ENCODE results near the gene CACNA1D. TPM values are rescaled to one million over a fixed set of nuclear protein-coding genes. Genes with fewer than 3 reads are reported as not detected.

Gene CACNA1D
- total and polyA plus RNA-seq, 9 of the 15 experiments (the other 6 are each of a cell fraction or from before 2014, with no cell fraction given), result 0.29 TPM; not detected in 8

DNA sequence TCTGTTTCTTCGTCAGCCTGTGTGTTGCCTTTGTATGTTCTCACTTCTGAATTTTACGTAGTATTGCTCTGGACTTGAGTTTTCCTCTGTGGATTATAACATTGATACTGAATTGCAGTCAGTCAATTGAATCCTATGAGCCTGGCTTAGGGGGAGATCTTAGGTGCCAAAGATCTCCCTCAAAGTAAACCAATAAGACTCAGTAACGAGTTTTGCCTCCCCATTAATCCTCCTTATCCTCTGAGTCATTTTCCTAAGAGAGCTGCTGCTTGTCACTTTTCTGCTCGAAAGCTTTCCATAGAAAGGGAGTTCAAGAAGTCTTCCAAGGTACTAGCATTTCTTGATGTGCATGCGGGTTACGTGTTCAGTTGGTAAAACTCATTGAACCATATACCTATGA, 225.4 kb downstream of the CACNA1D start:
- 4% methylated on average over 6 of the region's 6 CpGs for WGBS (ENCODE audit: insufficient coverage, low coverage, missing lambda C conversion rate)
- in situ Hi-C loops (cut with MboI), result loop anchor here (10.0 kb wide), 2 partner anchors 345 to 405 kb away; no protein-coding TSS in a partner anchor

GRCh38 chr3:53721187-53722119, 227.0 kb downstream of the CACNA1D start:
- Histone ChIP-seq H3K4me3 (no peak overlapping the region), H3K4me1 (replicated peaks in 1 of 2; ENCODE audit: control insufficient read depth in 2 of 2, insufficient read depth in 2 of 2, low read length in 2 of 2) (no peaks in the 10 kb centered on the region; a peak in 1 of 5 replicates), H3K9me1 (ENCODE audit: control insufficient read depth, insufficient read depth, low read length) (no peaks in the 10 kb centered on the region), H3K4me2 (ENCODE audit: insufficient read depth, low read length) (no peak overlapping the region), H3K36me3 (ENCODE audit: control insufficient read depth, insufficient read depth, low read length) (no peaks in the 10 kb centered on the region), H3K27ac (ENCODE audit: extremely low read depth, low read depth, low read length) (no peak overlapping the region), H3K9me3 (replicated peaks; ENCODE audit: control insufficient read depth, insufficient read depth, low read depth, low read length) (no peaks in the 10 kb centered on the region), H4K20me1 (replicated peaks; ENCODE audit: control insufficient read depth, insufficient read depth, low read length) (no peaks in the 10 kb centered on the region), H3K9ac (ENCODE audit: insufficient read depth in 1 of 2, low read depth in 2 of 2, low read length in 2 of 2) (no peak overlapping the region), H2AFZ (ENCODE audit: low read depth, low read length) (no peak overlapping the region), H3K27me3 (ENCODE audit: control insufficient read depth in 2 of 2, insufficient read depth in 2 of 2, low read length in 2 of 2) (peaks cover 4 to 35% of the 10 kb centered on the region in 2 experiments; a peak in 3 of 5 replicates), H3K79me2 (ENCODE audit: control insufficient read depth, insufficient read depth, low read length) (no peaks in the 10 kb centered on the region)
- no TSS peak for BruUV-seq (replicated peaks)
- ATAC-seq (no peak), FAIRE-seq (no peak), DNase-seq (ENCODE audit: extremely low read depth in 1 of 4, low spot score in 3 of 4) (no peak)
- intact Hi-C loops (cut with micrococcal nuclease) (no loop called here), in situ Hi-C loops (cut with MboI) (no loop called here)
- 0% methylated on average over 5 of the region's 6 CpGs for WGBS (ENCODE audit: insufficient coverage, low coverage, missing lambda C conversion rate)
- ChIA-PET CTCF (ENCODE audit: low intra/inter-chr PET ratio) (no interaction called here), POLR2A (no interaction called here)
- TF ChIP-seq NFXL1 (CRISPR knock-in tag; IDR thresholded peaks at IDR 0.05), result no peak
- TF ChIP-seq, protein P1, sequence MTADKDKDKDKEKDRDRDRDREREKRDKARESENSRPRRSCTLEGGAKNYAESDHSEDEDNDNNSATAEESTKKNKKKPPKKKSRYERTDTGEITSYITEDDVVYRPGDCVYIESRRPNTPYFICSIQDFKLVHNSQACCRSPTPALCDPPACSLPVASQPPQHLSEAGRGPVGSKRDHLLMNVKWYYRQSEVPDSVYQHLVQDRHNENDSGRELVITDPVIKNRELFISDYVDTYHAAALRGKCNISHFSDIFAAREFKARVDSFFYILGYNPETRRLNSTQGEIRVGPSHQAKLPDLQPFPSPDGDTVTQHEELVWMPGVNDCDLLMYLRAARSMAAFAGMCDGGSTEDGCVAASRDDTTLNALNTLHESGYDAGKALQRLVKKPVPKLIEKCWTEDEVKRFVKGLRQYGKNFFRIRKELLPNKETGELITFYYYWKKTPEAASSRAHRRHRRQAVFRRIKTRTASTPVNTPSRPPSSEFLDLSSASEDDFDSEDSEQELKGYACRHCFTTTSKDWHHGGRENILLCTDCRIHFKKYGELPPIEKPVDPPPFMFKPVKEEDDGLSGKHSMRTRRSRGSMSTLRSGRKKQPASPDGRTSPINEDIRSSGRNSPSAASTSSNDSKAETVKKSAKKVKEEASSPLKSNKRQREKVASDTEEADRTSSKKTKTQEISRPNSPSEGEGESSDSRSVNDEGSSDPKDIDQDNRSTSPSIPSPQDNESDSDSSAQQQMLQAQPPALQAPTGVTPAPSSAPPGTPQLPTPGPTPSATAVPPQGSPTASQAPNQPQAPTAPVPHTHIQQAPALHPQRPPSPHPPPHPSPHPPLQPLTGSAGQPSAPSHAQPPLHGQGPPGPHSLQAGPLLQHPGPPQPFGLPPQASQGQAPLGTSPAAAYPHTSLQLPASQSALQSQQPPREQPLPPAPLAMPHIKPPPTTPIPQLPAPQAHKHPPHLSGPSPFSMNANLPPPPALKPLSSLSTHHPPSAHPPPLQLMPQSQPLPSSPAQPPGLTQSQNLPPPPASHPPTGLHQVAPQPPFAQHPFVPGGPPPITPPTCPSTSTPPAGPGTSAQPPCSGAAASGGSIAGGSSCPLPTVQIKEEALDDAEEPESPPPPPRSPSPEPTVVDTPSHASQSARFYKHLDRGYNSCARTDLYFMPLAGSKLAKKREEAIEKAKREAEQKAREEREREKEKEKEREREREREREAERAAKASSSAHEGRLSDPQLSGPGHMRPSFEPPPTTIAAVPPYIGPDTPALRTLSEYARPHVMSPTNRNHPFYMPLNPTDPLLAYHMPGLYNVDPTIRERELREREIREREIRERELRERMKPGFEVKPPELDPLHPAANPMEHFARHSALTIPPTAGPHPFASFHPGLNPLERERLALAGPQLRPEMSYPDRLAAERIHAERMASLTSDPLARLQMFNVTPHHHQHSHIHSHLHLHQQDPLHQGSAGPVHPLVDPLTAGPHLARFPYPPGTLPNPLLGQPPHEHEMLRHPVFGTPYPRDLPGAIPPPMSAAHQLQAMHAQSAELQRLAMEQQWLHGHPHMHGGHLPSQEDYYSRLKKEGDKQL (CRISPR knock-in tag; IDR thresholded peaks at IDR 0.05; ENCODE audit: borderline replicate concordance), result no peak
- no peak for TF ChIP-seq NFIX (CRISPR knock-in tag; IDR thresholded peaks at IDR 0.05; ENCODE audit: low read depth)
- no peak for TF ChIP-seq ZNF175 (CRISPR knock-in tag; IDR thresholded peaks at IDR 0.05; ENCODE audit: low read depth)
- no peak for TF ChIP-seq CREM (IDR thresholded peaks at IDR 0.05; ENCODE audit: low read depth)
- no peak for TF ChIP-seq RCOR1 (IDR thresholded peaks at IDR 0.05; ENCODE audit: borderline replicate concordance in 1 of 2, low read depth in 2 of 2, low read length in 2 of 2)

More for the DNA sequence above, 225.4 kb downstream of the CACNA1D start:
- POLR2A ChIA-PET, result no interaction called here
- Histone ChIP-seq H3K27me3 (ENCODE audit: control insufficient read depth in 2 of 2, insufficient read depth in 2 of 2, low read length in 2 of 2) (peaks cover 4 to 41% of the 10 kb centered on the region in 2 experiments; a peak in 3 of 5 replicates), H3K36me3 (ENCODE audit: control insufficient read depth, insufficient read depth, low read length) (no peaks in the 10 kb centered on the region), H3K9me3 (replicated peaks; ENCODE audit: control insufficient read depth, insufficient read depth, low read depth, low read length) (no peaks in the 10 kb centered on the region), H4K20me1 (replicated peaks; ENCODE audit: control insufficient read depth, insufficient read depth, low read length) (no peaks in the 10 kb centered on the region), H3K9ac (ENCODE audit: insufficient read depth in 1 of 2, low read depth in 2 of 2, low read length in 2 of 2) (no peak overlapping the region), H2AFZ (ENCODE audit: low read depth, low read length) (no peak overlapping the region), H3K4me1 (replicated peaks in 1 of 2; ENCODE audit: control insufficient read depth in 2 of 2, insufficient read depth in 2 of 2, low read length in 2 of 2) (no peaks in the 10 kb centered on the region; a peak in 1 of 5 replicates), H3K4me3 (no peak overlapping the region), H3K9me1 (ENCODE audit: control insufficient read depth, insufficient read depth, low read length) (no peaks in the 10 kb centered on the region), H3K4me2 (ENCODE audit: insufficient read depth, low read length) (no peak overlapping the region), H3K79me2 (ENCODE audit: control insufficient read depth, insufficient read depth, low read length) (no peaks in the 10 kb centered on the region), H3K27ac (ENCODE audit: extremely low read depth, low read depth, low read length) (no peak overlapping the region)
- CTCF ChIA-PET (ENCODE audit: low intra/inter-chr PET ratio), result no interaction called here
- no peak for FAIRE-seq
- intact Hi-C loops (cut with micrococcal nuclease), result loop anchor here (10.0 kb wide), 1 partner anchor 425 kb away; no protein-coding TSS in a partner anchor
- no peak for DNase-seq (ENCODE audit: extremely low read depth in 1 of 4, low spot score in 3 of 4)
- TF ChIP-seq ZBED1 (IDR thresholded peaks at IDR 0.05) (no peak), YBX1 (IDR thresholded peaks at IDR 0.05) (no peak), L3MBTL2 (IDR thresholded peaks at IDR 0.05) (no peak), MEF2D (tag; conservative IDR thresholded peaks at IDR 0.05; ENCODE audit: low read depth) (no peak), NR2F6 (CRISPR knock-in tag; IDR thresholded peaks at IDR 0.05) (no peak), POLR2H (tag; IDR thresholded peaks at IDR 0.05; ENCODE audit: low read depth) (no peak), ZNF124 (CRISPR knock-in tag; IDR thresholded peaks at IDR 0.05) (no peak), CBFA2T3 (IDR thresholded peaks at IDR 0.05) (no peak), ZNF12 (CRISPR knock-in tag; IDR thresholded peaks at IDR 0.05) (no peak)
- no peak for ATAC-seq
- no TSS peak for BruUV-seq (replicated peaks)

Measured in K562 (cell line).